K562 (cell line): Measurements from ENCODE around the gene FUT4. TPM values are rescaled to one million over a fixed set of nuclear protein-coding genes. Genes with fewer than 3 reads are reported as not detected.

Experiments used
- ATAC-seq: fragments of 200-7000 bp; cut with Tn5 transposase; 3 replicates; pipeline ENCODE4 v1.9.1; 2020; ENCODE audit warnings: moderate library complexity
- BruUV-seq: library from RNA; stranded (reverse); fragments of 400-500 nt; replicated peaks from 2 replicates; lab custom pipeline; 2021; lab: Mats Ljungman, UMichigan
- CTCF ChIA-PET: fragments of 300-600 bp; formaldehyde crosslinking; extraction: SDS; loops from one replicate; lab custom pipeline; 2021; ENCODE audit warnings: low intra/inter-chr PET ratio; lab: Yijun Ruan, JAX
- POLR2A ChIA-PET: fragments of 300-600, 350-650 bp; sonication (Branson Sonifier 250); formaldehyde crosslinking; extraction: SDS; loops from one replicate; lab custom pipeline; 2021; ENCODE audit warnings: antibody characterized with exemption, inconsistent platforms; lab: Yijun Ruan, JAX
- DNase-seq, 4 experiments: peaks; one replicate each; pipeline versions ENCODE4 v3.0.0 to v3.0.0-alpha.2; 2011 to 2018; ENCODE audit warnings: low spot score in 3 of 4, mixed read lengths in 3 of 4; ENCODE audit errors: extremely low read depth in 1 of 4
- FAIRE-seq: peaks from 2 replicates; lab custom pipeline; 2011; peaks lifted over from hg19 to GRCh38; lab: Jason Lieb, UNC
- H2AFZ ChIP-seq: 2 replicates; pipeline ENCODE4 v1.6.0; 2011; ENCODE audit warnings: low read depth, low read length, control low read depth, inconsistent platforms
- H3K27ac ChIP-seq: fragments of 200-600 bp; 3 replicates; pipeline ENCODE4 v1.8.0; 2011; ENCODE audit warnings: low read depth, mild to moderate bottlenecking, control low read depth, inconsistent platforms, low read length, moderate library complexity, mixed read lengths; ENCODE audit errors: extremely low read depth
- H3K27me3 ChIP-seq, 2 experiments: fragments of 300-600 bp in 1 of 2; 2 replicates in 1 of 2; 3 replicates in 1 of 2; pipeline versions ENCODE4 v1.6.0 to v1.8.0; 2011; ENCODE audit warnings: inconsistent platforms in 2 of 2, low read length in 2 of 2, mild to moderate bottlenecking in 1 of 2, mixed read lengths in 1 of 2, moderate library complexity in 1 of 2; ENCODE audit not compliant: control insufficient read depth in 2 of 2, insufficient read depth in 2 of 2
- H3K36me3 ChIP-seq: fragments of 300-600 bp; 3 replicates; pipeline ENCODE4 v1.8.0; 2011; ENCODE audit warnings: mild to moderate bottlenecking, low read length, inconsistent platforms; ENCODE audit not compliant: control insufficient read depth, insufficient read depth
- H3K4me1 ChIP-seq, 2 experiments: fragments of 200-600 bp in 1 of 2; replicated peaks in 1 of 2; 2 replicates in 1 of 2; 3 replicates in 1 of 2; pipeline versions ENCODE4 v1.5.1 to v1.8.0; 2011; ENCODE audit warnings: inconsistent platforms in 2 of 2, low read length in 2 of 2, mild to moderate bottlenecking in 1 of 2, mixed read lengths in 1 of 2, moderate library complexity in 1 of 2; ENCODE audit not compliant: control insufficient read depth in 2 of 2, insufficient read depth in 2 of 2
- H3K4me2 ChIP-seq: 2 replicates; pipeline ENCODE4 v1.6.1; 2011; ENCODE audit warnings: low read length, control low read depth, inconsistent platforms, mixed read lengths; ENCODE audit not compliant: insufficient read depth
- H3K4me3 ChIP-seq: fragments of 200-600 bp; sonication (generic), shearing (Covaris generic); 2 replicates; pipeline ENCODE4 v1.5.1; 2016; ENCODE audit warnings: control low read depth, inconsistent platforms
- H3K79me2 ChIP-seq: fragments of 200-600 bp; 3 replicates; pipeline ENCODE4 v1.8.0; 2011; ENCODE audit warnings: low read length, inconsistent platforms; ENCODE audit not compliant: control insufficient read depth, insufficient read depth
- H3K9ac ChIP-seq, 2 experiments: 2 replicates each; pipeline versions ENCODE4 v1.6.0 to v1.6.1; 2011; ENCODE audit warnings: low read depth in 2 of 2, low read length in 2 of 2, control low read depth in 1 of 2, inconsistent platforms in 1 of 2, mild to moderate bottlenecking in 1 of 2, mixed read lengths in 1 of 2; ENCODE audit not compliant: insufficient read depth in 1 of 2
- H3K9me1 ChIP-seq: one replicate; pipeline ENCODE4 v1.6.0; 2011; ENCODE audit warnings: inconsistent platforms, mild to moderate bottlenecking, low read length, moderate library complexity; ENCODE audit not compliant: control insufficient read depth, insufficient read depth
- H3K9me3 ChIP-seq: replicated peaks from 2 replicates; pipeline ENCODE4 v1.5.1; 2011; ENCODE audit warnings: low read depth, low read length, inconsistent platforms; ENCODE audit not compliant: control insufficient read depth, insufficient read depth
- H4K20me1 ChIP-seq: replicated peaks from 2 replicates; pipeline ENCODE4 v1.6.1; 2011; ENCODE audit warnings: low read length, inconsistent platforms, mixed read lengths; ENCODE audit not compliant: control insufficient read depth, insufficient read depth
- ATF1 ChIP-seq, 2 experiments: fragments of 450-650 bp in 1 of 2; IDR thresholded peaks; 2 replicates each; pipeline ENCODE4 v1.6.1; 2016; ENCODE audit warnings: missing compliant biosample characterization in 1 of 2, missing genetic modification characterization in 1 of 2
- BRF2 ChIP-seq: IDR thresholded peaks from 3 replicates; pipeline ENCODE4 v1.6.1; 2011; ENCODE audit warnings: borderline replicate concordance, mild to moderate bottlenecking; ENCODE audit not compliant: insufficient read length, insufficient read depth
- HLTF ChIP-seq: fragments of 450-650 bp; IDR thresholded peaks from 2 replicates; pipeline ENCODE4 v1.6.1; 2016
- OTX1 ChIP-seq: fragments of 450-650 bp; formaldehyde crosslinking; IDR thresholded peaks from 2 replicates; pipeline ENCODE4 v1.4.0; 2022; ENCODE audit warnings: mild to moderate bottlenecking
- POLR2A ChIP-seq: fragments of 450-650 bp; conservative IDR thresholded peaks from 2 replicates; pipeline ENCODE4 v1.6.1; 2016
- POU5F1 ChIP-seq: fragments of 150-350 bp; IDR thresholded peaks from 2 replicates; pipeline ENCODE4 v1.6.1; 2014; ENCODE audit warnings: borderline replicate concordance, low read length, low read depth, mild to moderate bottlenecking; ENCODE audit not compliant: partially characterized antibody
- PTTG1 ChIP-seq: fragments of 450-650 bp; IDR thresholded peaks from 2 replicates; pipeline ENCODE4 v1.6.1; 2016; ENCODE audit warnings: low read depth, mild to moderate bottlenecking, missing genetic modification characterization, missing compliant biosample characterization
- ZFP91 ChIP-seq: sonication (generic); formaldehyde crosslinking; IDR thresholded peaks from 2 replicates; pipeline ENCODE4 v1.8.0; 2022; ENCODE audit warnings: mild to moderate bottlenecking, missing genetic modification reagents
- WGBS: fragments of 100-300 bp; shearing (Covaris generic); methylation state at CpG from one replicate; pipeline ENCODE4 v1.1.6; 2016; ENCODE audit warnings: low coverage, mixed read lengths; ENCODE audit not compliant: insufficient coverage; ENCODE audit errors: missing lambda C conversion rate; 5-methylcytosine and 5-hydroxymethylcytosine counted together
- in situ Hi-C: fragments of 300-500 bp; cut with MboI; formaldehyde crosslinking; loops from 4 replicates; pipeline ENCODE4 v1.15.0; 2018; ENCODE audit warnings: inconsistent platforms, mixed read lengths
- intact Hi-C: fragments of 100-400 bp; cut with micrococcal nuclease; formaldehyde crosslinking; loops from 2 replicates; pipeline ENCODE4 v1.14.2; 2022
- polyA plus RNA-seq, 8 experiments: library from polyadenylated mRNA; depleted of rRNA in 4 of 8; stranded (reverse) in 5 of 8; unstranded in 3 of 8; fragments of >200 nt; fragmentation: Nextera tagmentation in 2 of 8; fragmentation: Illumina TruSeq in 1 of 8; extraction: Ambion mirVana in 2 of 8; extraction: Trizol in 1 of 8; gene quantifications; 2 replicates each; pipeline versions ENCODE4 v1.2.1 to v1.2.3, GENCODE V29; 2011 to 2014; ENCODE audit warnings: inconsistent platforms in 1 of 8, missing spikeins in 1 of 8
- total RNA-seq, 7 experiments: library from RNA; depleted of rRNA in 6 of 7; stranded (reverse); fragments of >200 nt in 6 of 7; fragmentation: Illumina TruSeq in 2 of 7; extraction: Trizol in 2 of 7; gene quantifications; 2 replicates each; pipeline versions ENCODE4 v1.2.1 to v1.2.3, GENCODE V29; 2011 to 2021; ENCODE audit warnings: low replicate concordance in 1 of 7
- TF ChIP-seq, protein P1 (sequence below): fragments of 250-450 bp; sonication (Bioruptor Pico); IDR thresholded peaks from 2 replicates; pipeline ENCODE4 v1.4.0; 2020

FUT4 gene
- total and polyA plus RNA-seq, 9 of the 15 experiments (the other 6 are each of a cell fraction or from before 2014, with no cell fraction given) = 1.1 to 8.9 (median 5.5) TPM

DNA sequence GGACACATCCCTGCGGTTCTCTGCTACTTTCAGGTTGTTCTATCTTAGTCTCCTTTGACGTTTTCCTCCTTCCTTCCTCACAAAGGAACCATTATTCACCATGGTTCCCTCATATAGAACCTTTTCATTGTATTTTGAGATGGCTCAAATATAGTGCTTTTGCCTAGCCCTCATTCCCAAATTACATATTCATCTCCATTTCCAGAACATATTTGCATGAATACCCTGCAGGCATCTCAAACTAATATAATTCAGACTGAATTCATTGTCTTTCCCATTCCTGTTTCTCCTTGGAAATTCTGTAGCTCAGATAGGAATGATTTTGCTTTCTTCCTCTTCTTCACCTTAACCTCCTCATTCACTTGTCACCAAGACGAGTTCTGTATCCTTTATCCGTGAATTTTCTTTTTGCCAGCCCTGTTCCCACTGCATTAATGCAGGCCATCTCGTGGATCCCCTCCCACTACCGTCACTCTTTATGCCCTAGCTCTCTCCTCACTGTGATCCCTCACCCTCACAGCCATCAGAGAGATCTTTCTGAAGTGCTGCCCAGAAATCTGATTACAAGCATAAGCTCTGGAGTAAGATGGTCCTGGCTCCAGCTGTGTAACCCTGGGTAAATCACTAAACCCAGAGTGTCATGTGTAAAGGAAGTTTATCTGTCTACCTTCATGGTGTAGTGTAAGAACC lies 46.8 kb downstream of the FUT4 start:
- ATAC-seq (no peak), FAIRE-seq (no peak)
- Histone ChIP-seq H3K27ac (no peak overlapping the region), H2AFZ (no peak overlapping the region), H3K4me3 (no peak overlapping the region), H3K4me2 (no peak overlapping the region), H3K9me3 (no peaks in the 10 kb centered on the region), H3K27me3 (peaks cover 0 to 2% of the 10 kb centered on the region in 2 experiments; a peak in 2 of 5 replicates), H4K20me1 (no peaks in the 10 kb centered on the region)
- WGBS = 12% methylated on average over 6 of the region's 6 CpGs
- CTCF ChIA-PET = no interaction called here
- no TSS peak for BruUV-seq
- POLR2A ChIA-PET = no interaction called here
- no peak for TF ChIP-seq BRF2
- no peak for TF ChIP-seq POLR2A
- no peak for TF ChIP-seq ZFP91 (CRISPR knock-in tag)
- TF ChIP-seq PTTG1 (tag) = no peak
- TF ChIP-seq POU5F1 = no peak
- no peak for TF ChIP-seq HLTF
- TF ChIP-seq, protein P1, sequence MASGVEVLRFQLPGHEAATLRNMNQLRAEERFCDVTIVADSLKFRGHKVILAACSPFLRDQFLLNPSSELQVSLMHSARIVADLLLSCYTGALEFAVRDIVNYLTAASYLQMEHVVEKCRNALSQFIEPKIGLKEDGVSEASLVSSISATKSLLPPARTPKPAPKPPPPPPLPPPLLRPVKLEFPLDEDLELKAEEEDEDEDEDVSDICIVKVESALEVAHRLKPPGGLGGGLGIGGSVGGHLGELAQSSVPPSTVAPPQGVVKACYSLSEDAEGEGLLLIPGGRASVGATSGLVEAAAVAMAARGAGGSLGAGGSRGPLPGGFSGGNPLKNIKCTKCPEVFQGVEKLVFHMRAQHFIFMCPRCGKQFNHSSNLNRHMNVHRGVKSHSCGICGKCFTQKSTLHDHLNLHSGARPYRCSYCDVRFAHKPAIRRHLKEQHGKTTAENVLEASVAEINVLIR = no peak
- no peak for TF ChIP-seq OTX1 (CRISPR knock-in tag)
- TF ChIP-seq ATF1 (CRISPR knock-in tag; IDR thresholded peaks at IDR 0.05) = no peak
- TF ChIP-seq ATF1 (tag; IDR thresholded peaks at IDR 0.05) = no peak
- TF ChIP-seq, all 486 proteins: peak for 0
- H3K4me1 ChIP-seq = no peaks in the 10 kb centered on the region
- peaks cover 10% of the 10 kb centered on the region; the same call in 2 of the 3 replicates for H3K36me3 ChIP-seq
- H3K9me1 ChIP-seq = no peaks in the 10 kb centered on the region
- DNase-seq = no peak
- no peak overlapping the region for H3K9ac ChIP-seq
- H3K79me2 ChIP-seq = no peaks in the 10 kb centered on the region
- intact Hi-C loops = no loop called here
- in situ Hi-C loops = no loop called here
